SK-N-SH treated with all-trans-retinoic acid at 6 μM for 48 hours (cell line): Measurements from ENCODE around the gene CNTN4.

Experiments
- ATAC-seq: fragments of 200-7000 bp; cut with Tn5 transposase; 3 replicates; pipeline ENCODE4 v1.9.1; 2020; ENCODE audit warnings: mild to moderate bottlenecking, moderate library complexity
- ARNTL ChIP-seq: fragments of 450-650 bp; formaldehyde crosslinking; IDR thresholded peaks from 2 replicates; pipeline ENCODE4 v1.5.0; 2020; ENCODE audit warnings: low read depth, mild to moderate bottlenecking, moderate library complexity, borderline replicate concordance
- CREB5 ChIP-seq: fragments of 250-450 bp; sonication (Bioruptor Pico); IDR thresholded peaks from 2 replicates; pipeline ENCODE4 v1.5.1; 2020; ENCODE audit warnings: low read depth, mild to moderate bottlenecking, moderate library complexity
- CSDC2 ChIP-seq: fragments of 250-450 bp; sonication (Bioruptor Pico); IDR thresholded peaks from 2 replicates; pipeline ENCODE4 v1.5.0; 2020; ENCODE audit warnings: mild to moderate bottlenecking, moderate library complexity
- ESRRG ChIP-seq: fragments of 250-450 bp; sonication (Bioruptor Pico); IDR thresholded peaks from 2 replicates; pipeline ENCODE4 v1.6.1; 2021; ENCODE audit warnings: mild to moderate bottlenecking
- GLIS3 ChIP-seq: fragments of 250-450 bp; sonication (Bioruptor Pico); IDR thresholded peaks from 2 replicates; pipeline ENCODE4 v1.5.0; 2020; ENCODE audit warnings: mild to moderate bottlenecking, moderate library complexity
- ISL1 ChIP-seq: fragments of 250-450 bp; sonication (Bioruptor Pico); IDR thresholded peaks from 2 replicates; pipeline ENCODE4 v2.1.2; 2022; ENCODE audit warnings: mild to moderate bottlenecking, moderate library complexity
- OSR1 ChIP-seq: fragments of 250-450 bp; sonication (Bioruptor Pico); IDR thresholded peaks from 2 replicates; pipeline ENCODE4 v1.8.0; 2022; ENCODE audit warnings: moderate library complexity, mild to moderate bottlenecking, inconsistent platforms
- PATZ1 ChIP-seq: fragments of 250-450 bp; sonication (Bioruptor Pico); IDR thresholded peaks from 2 replicates; pipeline ENCODE4 v1.8.0; 2020; ENCODE audit warnings: mild to moderate bottlenecking, moderate library complexity, borderline replicate concordance
- POU6F1 ChIP-seq: fragments of 250-450 bp; sonication (Bioruptor Pico); IDR thresholded peaks from 2 replicates; pipeline ENCODE4 v1.8.0; 2021; ENCODE audit warnings: low read depth, mild to moderate bottlenecking, moderate library complexity, borderline replicate concordance
- RARB ChIP-seq: fragments of 250-450 bp; sonication (Bioruptor Pico); IDR thresholded peaks from 2 replicates; pipeline ENCODE4 v1.8.0; 2021; ENCODE audit warnings: mild to moderate bottlenecking, moderate library complexity
- SNAI2 ChIP-seq: fragments of 250-450 bp; sonication (Bioruptor Pico); IDR thresholded peaks from 2 replicates; pipeline ENCODE4 v1.5.0; 2020; ENCODE audit warnings: mild to moderate bottlenecking, moderate library complexity
- TCF4 ChIP-seq: fragments of 250-450 bp; sonication (Bioruptor Pico); IDR thresholded peaks from 2 replicates; pipeline ENCODE4 v1.8.0; 2021; ENCODE audit warnings: mild to moderate bottlenecking, moderate library complexity, borderline replicate concordance
- TOX ChIP-seq: fragments of 250-450 bp; sonication (Bioruptor Pico); IDR thresholded peaks from 2 replicates; pipeline ENCODE4 v1.8.0; 2021; ENCODE audit warnings: mild to moderate bottlenecking, moderate library complexity, borderline replicate concordance
- TSHZ2 ChIP-seq: fragments of 250-450 bp; sonication (Bioruptor Pico); IDR thresholded peaks from 2 replicates; pipeline ENCODE4 v1.5.0; 2020; ENCODE audit warnings: mild to moderate bottlenecking, moderate library complexity
- ZC3H10 ChIP-seq: fragments of 250-450 bp; sonication (Bioruptor Pico); IDR thresholded peaks from 2 replicates; pipeline ENCODE4 v1.5.1; 2021; ENCODE audit warnings: mild to moderate bottlenecking, moderate library complexity
- ZFP3 ChIP-seq: fragments of 250-450 bp; sonication (Bioruptor Pico); IDR thresholded peaks from 2 replicates; pipeline ENCODE4 v1.5.0; 2020; ENCODE audit warnings: mild to moderate bottlenecking, moderate library complexity
- ZFP30 ChIP-seq: fragments of 450-650 bp; formaldehyde crosslinking; IDR thresholded peaks from 2 replicates; pipeline ENCODE4 v1.5.0; 2022; ENCODE audit warnings: mild to moderate bottlenecking, moderate library complexity
- ZNF565 ChIP-seq: fragments of 450-650 bp; formaldehyde crosslinking; conservative IDR thresholded peaks from 2 replicates; pipeline ENCODE4 v1.5.0; 2020; ENCODE audit warnings: low read depth, mild to moderate bottlenecking, moderate library complexity
- ZNF70 ChIP-seq: fragments of 450-650 bp; formaldehyde crosslinking; IDR thresholded peaks from 2 replicates; pipeline ENCODE4 v1.5.0; 2020; ENCODE audit warnings: mild to moderate bottlenecking, moderate library complexity
- ZNF8 ChIP-seq: fragments of 450-650 bp; formaldehyde crosslinking; IDR thresholded peaks from 2 replicates; pipeline ENCODE4 v1.5.0; 2020; ENCODE audit warnings: mild to moderate bottlenecking, moderate library complexity

Gene CNTN4

GRCh38 chr3:2510591-2511145 is 412.0 kb downstream of the CNTN4 start (continued):
- TF ChIP-seq CSDC2 (CRISPR knock-in tag): no peak
- no peak for TF ChIP-seq POU6F1
- TF ChIP-seq ZNF565 (CRISPR knock-in tag): no peak
- TF ChIP-seq TCF4 (CRISPR knock-in tag): no peak
- no peak for TF ChIP-seq ZFP30 (CRISPR knock-in tag)

GRCh38 chr3:2511356-2511755 is 412.7 kb downstream of the CNTN4 start:
- ATAC-seq: no peak; the same call in 2 of the 3 replicates
- TF ChIP-seq ZNF70 (CRISPR knock-in tag) (no peak), TOX (CRISPR knock-in tag) (no peak), ZFP30 (CRISPR knock-in tag) (no peak), ZC3H10 (no peak), OSR1 (CRISPR knock-in tag) (no peak), GLIS3 (CRISPR knock-in tag) (no peak), ESRRG (CRISPR knock-in tag) (no peak)

- no peak for ATAC-seq
- no peak for TF ChIP-seq GLIS3 (CRISPR knock-in tag)
- no peak for TF ChIP-seq ZNF70 (CRISPR knock-in tag)
- TF ChIP-seq CSDC2 (CRISPR knock-in tag): no peak
- TF ChIP-seq CREB5 (CRISPR knock-in tag): no peak
- TF ChIP-seq ZFP30 (CRISPR knock-in tag): no peak
- no peak for TF ChIP-seq TOX (CRISPR knock-in tag)
- no peak for TF ChIP-seq ZFP3 (CRISPR knock-in tag)
- TF ChIP-seq, all 23 proteins: peak for 0
These were observed 414.2 kb downstream of the CNTN4 start for GRCh38 chr3:2512881-2513280.

GRCh38 chr3:2513986-2514385 is 415.3 kb downstream of the CNTN4 start:
- TF ChIP-seq SNAI2 (CRISPR knock-in tag) (no peak), ZNF8 (no peak), ZNF565 (CRISPR knock-in tag) (no peak), PATZ1 (CRISPR knock-in tag) (no peak), TOX (CRISPR knock-in tag) (no peak), ZC3H10 (no peak), POU6F1 (no peak), TCF4 (CRISPR knock-in tag) (no peak), ARNTL (no peak), RARB (CRISPR knock-in tag) (no peak), TSHZ2 (CRISPR knock-in tag) (no peak), ISL1 (no peak), ZNF70 (CRISPR knock-in tag) (no peak), OSR1 (CRISPR knock-in tag) (no peak), CREB5 (CRISPR knock-in tag) (no peak), ZFP3 (CRISPR knock-in tag) (no peak)
- TF ChIP-seq, all 23 proteins: peak for 0
- no peak for ATAC-seq
